Left lung (tissue), 14 donors: Measurements from ENCODE around the gene GABRD. TPM values are rescaled to one million over a fixed set of nuclear protein-coding genes. Genes with fewer than 3 reads are reported as not detected.

Experiments
- ATAC-seq: fragments of 200-7000 bp; cut with Tn5 transposase; one replicate; pipeline ENCODE4 v1.9.1; 2020; ENCODE audit warnings: moderate library complexity
- DNase-seq, 4 donors: peaks; one replicate each; pipeline ENCODE4 v3.0.0-alpha.2; 2013 to 2020
- H3K27ac ChIP-seq, 2 donors: fragments of 200-600 bp; sonication (generic) in 1 of 2; one replicate each; pipeline versions ENCODE4 v1.5.0 to v1.8.0; 2020 to 2021
- H3K27me3 ChIP-seq, 2 donors: fragments of 200-600 bp; sonication (generic) in 1 of 2; one replicate each; pipeline versions ENCODE4 v1.5.0 to v1.8.0; 2020 to 2021
- H3K36me3 ChIP-seq, 2 donors: fragments of 200-600 bp; sonication (generic) in 1 of 2; one replicate each; pipeline versions ENCODE4 v1.5.0 to v1.8.0; 2020 to 2021
- H3K4me1 ChIP-seq, 2 donors: fragments of 200-600 bp; one replicate each; pipeline ENCODE4 v1.8.0; 2021
- H3K4me3 ChIP-seq, 2 donors: fragments of 200-600 bp; sonication (generic) in 1 of 2; one replicate each; pipeline versions ENCODE4 v1.5.0 to v1.8.0; 2020 to 2021; ENCODE audit warnings: mild to moderate bottlenecking in 1 of 2
- H3K9me3 ChIP-seq, 2 donors: fragments of 200-600 bp; sonication (generic) in 1 of 2; one replicate each; pipeline versions ENCODE4 v1.5.0 to v1.8.0; 2020 to 2021
- CTCF ChIP-seq, 2 donors: fragments of 200-600 bp; sonication (generic) in 1 of 2; IDR thresholded peaks; one replicate each; pipeline versions ENCODE4 v1.5.0 to v1.8.0; 2021; ENCODE audit warnings: antibody characterized with exemption in 2 of 2
- intact Hi-C, 2 donors: fragments of 100-400 bp; cut with DNase I; formaldehyde crosslinking; loops; one replicate each; pipeline versions ENCODE4 v1.11.2 to v1.14.2; 2022
- long read RNA-seq, 12 donors: library from polyadenylated mRNA in 2 of 12; unstranded in 2 of 12; transcript quantifications; one replicate each; pipeline ENCODE4 v2.0.0 and lab custom pipeline, GENCODE V29; 2019 to 2026
- polyA plus RNA-seq, 6 donors: library from polyadenylated mRNA; unstranded; fragments of 120-200 nt; gene quantifications; one replicate each; pipeline ENCODE4 v1.2.1, GENCODE V29; 2013; ENCODE audit not compliant: insufficient read length in 6 of 6
- total RNA-seq, 2 donors: library from RNA; stranded (reverse); fragmentation: NEBNext Ultra II Directional; extraction: Animal tissue kit (Norgen Biotek cat#: 25700); gene quantifications; one replicate each; pipeline ENCODE4 v1.2.1, GENCODE V29; 2021
- donor health status: DM: no; HTN: yes; CAD: no.
- donor health status: DM: no; HTN: no; CAD: no.

GABRD gene
- total RNA-seq (under 1 TPM; 0.31 to 0.50 TPM), polyA plus RNA-seq (10 to 100 TPM in 3 of 6 donors, 1 to 10 TPM in 3; 8.9 to 14.2 (median 9.8) TPM)
- long read RNA-seq, donor 1, partial matches to known transcripts, result 0 of 6 reads
- long read RNA-seq, donor 1, other reads (novel, unspliced or antisense), result 0 of 6 reads
- long read RNA-seq, donor 2, partial matches to known transcripts, result 0 of 1 reads
- long read RNA-seq, donor 2, other reads (novel, unspliced or antisense), result 0 of 1 reads
- long read RNA-seq, donor 3, result 0 reads
- long read RNA-seq, donor 4, partial matches to known transcripts, result 0 of 3 reads
- long read RNA-seq, donor 4, other reads (novel, unspliced or antisense), result 1 of 3 reads
- long read RNA-seq, donor 5, partial matches to known transcripts, result 0 of 7 reads
- long read RNA-seq, donor 5, other reads (novel, unspliced or antisense), result 0 of 7 reads
- long read RNA-seq, donor 6, partial matches to known transcripts, result 0 of 1 reads
- long read RNA-seq, donor 6, other reads (novel, unspliced or antisense), result 0 of 1 reads
- long read RNA-seq, donor 7, partial matches to known transcripts, result 0 of 3 reads
- long read RNA-seq, donor 7, other reads (novel, unspliced or antisense), result 0 of 3 reads
- long read RNA-seq, donor 8, partial matches to known transcripts, result 0 of 3 reads
- long read RNA-seq, donor 8, other reads (novel, unspliced or antisense), result 0 of 3 reads
- long read RNA-seq, donor 9, result 0 reads
- long read RNA-seq, donor 10, result 0 reads
- long read RNA-seq, donor 11, result 0 reads
- long read RNA-seq, donor 12, partial matches to known transcripts, result 0 of 1 reads
- long read RNA-seq, donor 12, other reads (novel, unspliced or antisense), result 0 of 1 reads

DNA sequence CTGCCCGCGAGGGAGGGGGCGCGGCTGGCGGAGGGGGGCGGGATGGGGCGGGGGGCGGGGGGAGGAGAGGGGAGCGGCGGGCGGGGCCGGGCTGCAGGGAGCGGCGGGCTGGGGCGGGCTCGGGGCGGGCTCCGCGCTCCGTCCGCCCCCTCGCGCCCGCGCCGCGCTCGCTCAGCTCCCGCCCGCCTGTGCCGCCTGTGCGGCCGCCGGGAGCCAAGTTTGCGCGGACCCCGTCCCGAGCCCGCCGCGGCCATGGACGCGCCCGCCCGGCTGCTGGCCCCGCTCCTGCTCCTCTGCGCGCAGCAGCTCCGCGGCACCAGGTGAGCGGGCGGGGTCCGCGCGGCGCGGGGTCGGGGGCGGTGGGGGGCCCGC, at the start of gene GABRD:
Gene GABRD (plus strand): TSS at position 174 of the 372 bp plus-strand sequence. CDS start 79 bp downstream, at position 253.
- intact Hi-C loops, result no loop called here
- DNase-seq, result peak in 2 of 4 donors; percentile 29 to 60
- Histone ChIP-seq H3K27ac (no peak within 1 kb of the TSS), H3K4me1 (peaks cover 0 to 6% of the 10 kb centered on the region in 2 donors), H3K4me3 (no peak within 1 kb of the TSS), H3K36me3 (no peaks in the 10 kb centered on the region), H3K9me3 (no peaks in the 10 kb centered on the region), H3K27me3 (peaks cover 21 to 98% of the 10 kb centered on the region in 2 donors)
- no peak for TF ChIP-seq CTCF (IDR thresholded peaks at IDR 0.05)
- peak; percentile 53 for ATAC-seq

- intact Hi-C loops, result loop anchor here in 1 of 2 donors (5.0 kb wide), 1 partner anchor 78 kb away; no protein-coding TSS in a partner anchor
- Histone ChIP-seq H3K36me3 (no peaks in the 10 kb centered on the region), H3K4me3 (no peak overlapping the region), H3K27ac (no peak overlapping the region), H3K4me1 (no peaks in the 10 kb centered on the region), H3K9me3 (peaks cover 0 to 1% of the 10 kb centered on the region in 2 donors), H3K27me3 (peaks cover 5 to 65% of the 10 kb centered on the region in 2 donors)
- ATAC-seq (no peak), DNase-seq (peak in 1 of 4 donors; percentile 55)
- no peak for TF ChIP-seq CTCF (IDR thresholded peaks at IDR 0.05)
These were observed 49.6 kb upstream of the GABRD start for GRCh38 chr1:1969505-1969900.

- ATAC-seq (no peak), DNase-seq (peak in 1 of 4 donors; percentile 49)
- H3K4me3 ChIP-seq, result no peak overlapping the region
- H3K9me3 ChIP-seq, result peaks cover 0 to 1% of the 10 kb centered on the region in 2 donors
- H3K27ac ChIP-seq, result no peak overlapping the region
- H3K36me3 ChIP-seq, result no peaks in the 10 kb centered on the region
- intact Hi-C loops, result loop anchor here in 1 of 2 donors (5.0 kb wide), 1 partner anchor 77 kb away; no protein-coding TSS in a partner anchor
- TF ChIP-seq CTCF (IDR thresholded peaks at IDR 0.05), result no peak
- H3K4me1 ChIP-seq, result no peaks in the 10 kb centered on the region
- peaks cover 5 to 65% of the 10 kb centered on the region in 2 donors for H3K27me3 ChIP-seq
These were observed 49.0 kb upstream of the GABRD start for GRCh38 chr1:1969953-1970716.

DNA sequence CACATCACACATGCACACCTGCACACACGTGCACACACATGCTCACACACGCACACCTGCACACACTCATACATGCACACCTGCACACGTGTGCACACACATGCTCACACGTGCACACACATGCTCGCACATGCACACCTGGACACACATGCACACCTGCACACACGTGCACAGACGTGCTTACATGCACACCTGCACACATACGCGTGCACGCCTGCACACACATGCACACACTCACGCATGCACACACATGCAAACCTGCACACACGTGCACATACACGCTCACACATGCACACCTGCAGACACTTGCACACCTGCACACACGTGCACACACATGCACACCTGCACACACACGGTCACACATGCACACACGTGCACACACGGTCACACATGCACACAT, 48.1 kb upstream of the GABRD start:
- DNase-seq (peak in 1 of 4 donors; percentile 43), ATAC-seq (no peak)
- Histone ChIP-seq H3K4me3 (no peak overlapping the region), H3K36me3 (no peaks in the 10 kb centered on the region), H3K27me3 (peaks cover 3 to 62% of the 10 kb centered on the region in 2 donors), H3K27ac (no peak overlapping the region), H3K9me3 (peaks cover 0 to 1% of the 10 kb centered on the region in 2 donors), H3K4me1 (no peaks in the 10 kb centered on the region)
- TF ChIP-seq CTCF (IDR thresholded peaks at IDR 0.05), result no peak
- intact Hi-C loops, result no loop called here
